ENCODE measurements around the gene BTBD9. TPM values are rescaled to one million over a fixed set of nuclear protein-coding genes. Genes with fewer than 3 reads are reported as not detected.

The BTBD9 gene
- total and polyA plus RNA-seq, 9 of the 15 experiments (the other 6 are each of a cell fraction or from before 2014, with no cell fraction given): 0.08 to 1.6 (median 0.58) TPM

GRCh38 chr6:38345586-38345985 is 294.1 kb downstream of the BTBD9 start (continued):
- TF ChIP-seq RREB1 (CRISPR knock-in tag; IDR thresholded peaks at IDR 0.05) (no peak), HNRNPK (IDR thresholded peaks at IDR 0.05; ENCODE audit: low read depth, low read length, poor library complexity, severe bottlenecking) (no peak), ZNF445 (CRISPR knock-in tag; IDR thresholded peaks at IDR 0.05; ENCODE audit: low read depth) (no peak), ARID4B (CRISPR knock-in tag; IDR thresholded peaks at IDR 0.05) (no peak), ZNF239 (CRISPR knock-in tag; IDR thresholded peaks at IDR 0.05) (no peak), ASH1L (IDR thresholded peaks at IDR 0.05; ENCODE audit: borderline replicate concordance, low read depth, partially characterized antibody) (no peak), PATZ1 (CRISPR knock-in tag; IDR thresholded peaks at IDR 0.05; ENCODE audit: borderline replicate concordance) (no peak)
